ENCODE measurements around the gene HOXA11. TPM values are rescaled to one million over a fixed set of nuclear protein-coding genes. Genes with fewer than 3 reads are reported as not detected.

Gene HOXA11
- total RNA-seq, 1 donor from 2014 or later, result 4.2 TPM

- Mint-ChIP-seq H3K27ac (peak overlapping the region; percentile 100), H3K4me3 (peak overlapping the region; percentile 87), H3K36me3 (peaks cover 47% of the 10 kb centered on the region), H3K27me3 (ENCODE audit: low read depth) (no peaks in the 10 kb centered on the region), H3K9me3 (no peaks in the 10 kb centered on the region), H3K4me1 (peaks cover 67% of the 10 kb centered on the region)
- no peak for TF ChIP-seq CTCF (IDR thresholded peaks at IDR 0.05; ENCODE audit: unreplicated experiment)
- DNase-seq (ENCODE audit: low spot score in 2 of 2, unreplicated experiment in 2 of 2), result peak in 1 of 2 experiments; percentile 42
Measured at GRCh38 chr7:27140126-27140857, 44.7 kb downstream of the HOXA11 start.

- Mint-ChIP-seq H3K4me3 (peak overlapping the region; percentile 87), H3K9me3 (no peaks in the 10 kb centered on the region), H3K36me3 (peaks cover 42% of the 10 kb centered on the region), H3K27ac (peak overlapping the region; percentile 100), H3K27me3 (ENCODE audit: low read depth) (no peaks in the 10 kb centered on the region), H3K4me1 (peaks cover 68% of the 10 kb centered on the region)
- DNase-seq (ENCODE audit: low spot score in 2 of 2, unreplicated experiment in 2 of 2), result peak in 1 of 2 experiments; percentile 57
- no peak for TF ChIP-seq CTCF (IDR thresholded peaks at IDR 0.05; ENCODE audit: unreplicated experiment)
Measured at GRCh38 chr7:27139334-27140125, 45.5 kb downstream of the HOXA11 start.

DNA sequence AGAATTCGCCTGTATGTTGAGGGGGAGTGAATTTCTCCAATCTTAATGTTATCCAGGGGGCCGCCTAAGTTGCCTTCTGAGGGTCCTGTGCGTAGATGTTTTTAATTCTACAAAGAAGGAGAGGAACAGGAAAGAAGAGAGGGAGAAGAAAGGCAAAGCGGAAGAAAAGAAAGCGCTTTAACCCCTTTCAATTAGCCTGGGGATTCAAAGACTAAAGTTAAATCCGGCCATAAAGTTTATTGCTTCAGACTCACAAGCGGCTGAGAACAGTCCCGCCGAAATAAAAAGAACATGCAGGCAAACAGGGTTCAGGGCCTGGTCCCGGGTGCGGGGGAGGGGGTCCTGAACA, 46.1 kb downstream of the HOXA11 start:
- Mint-ChIP-seq H3K36me3 (peaks cover 44% of the 10 kb centered on the region), H3K4me1 (peaks cover 68% of the 10 kb centered on the region), H3K27ac (peak overlapping the region; percentile 100), H3K9me3 (no peaks in the 10 kb centered on the region), H3K27me3 (ENCODE audit: low read depth) (no peaks in the 10 kb centered on the region), H3K4me3 (peak overlapping the region; percentile 87)
- no peak for DNase-seq (ENCODE audit: low spot score in 2 of 2, unreplicated experiment in 2 of 2)
- no peak for TF ChIP-seq CTCF (IDR thresholded peaks at IDR 0.05; ENCODE audit: unreplicated experiment)

DNA sequence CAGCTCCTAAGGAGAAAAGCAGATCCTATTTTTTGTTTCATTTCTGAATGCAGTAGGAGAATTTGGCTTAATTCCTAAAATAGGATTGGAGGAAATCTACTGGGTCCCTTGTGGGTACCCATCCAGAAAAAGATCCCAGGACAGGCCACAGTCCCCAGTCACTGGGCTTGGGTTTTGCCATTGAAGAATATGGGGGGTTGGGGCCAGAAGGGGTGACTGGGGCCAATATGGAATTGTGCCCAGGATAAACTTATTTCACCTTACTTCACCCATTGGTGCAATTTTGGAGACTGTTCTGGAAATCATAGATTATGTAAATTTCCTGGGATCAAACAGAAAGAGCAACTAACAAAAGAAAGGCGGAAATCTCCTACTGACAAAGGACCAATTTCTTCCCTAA, 46.6 kb downstream of the HOXA11 start:
- Mint-ChIP-seq H3K9me3 (no peaks in the 10 kb centered on the region), H3K4me1 (peaks cover 70% of the 10 kb centered on the region), H3K36me3 (peaks cover 43% of the 10 kb centered on the region), H3K4me3 (peak overlapping the region; percentile 87), H3K27me3 (ENCODE audit: low read depth) (no peaks in the 10 kb centered on the region), H3K27ac (peak overlapping the region; percentile 100)
- DNase-seq (ENCODE audit: low spot score in 2 of 2, unreplicated experiment in 2 of 2), result peak in 1 of 2 experiments; percentile 33
- TF ChIP-seq CTCF (IDR thresholded peaks at IDR 0.05; ENCODE audit: unreplicated experiment), result no peak

- H3K4me1 Mint-ChIP-seq, result peaks cover 77% of the 10 kb centered on the region
- no peaks in the 10 kb centered on the region for H3K27me3 Mint-ChIP-seq (ENCODE audit: low read depth)
- no peaks in the 10 kb centered on the region for H3K9me3 Mint-ChIP-seq
- peaks cover 40% of the 10 kb centered on the region for H3K36me3 Mint-ChIP-seq
- no peak for TF ChIP-seq CTCF (IDR thresholded peaks at IDR 0.05; ENCODE audit: unreplicated experiment)
- peak overlapping the region; percentile 87 for H3K4me3 Mint-ChIP-seq
- peak in 1 of 2 experiments; percentile 13 for DNase-seq (ENCODE audit: low spot score in 2 of 2, unreplicated experiment in 2 of 2)
- H3K27ac Mint-ChIP-seq, result peak overlapping the region; percentile 100
Measured at GRCh38 chr7:27137640-27138315, 47.3 kb downstream of the HOXA11 start.

Measured in mesothelial cell of epicardium (in vitro differentiated cells).